Gastroesophageal sphincter (tissue), 3 donors: ENCODE measurements around the gene PMFBP1.

Source experiments
- EP300 ChIP-seq: sonication (generic); formaldehyde crosslinking; IDR thresholded peaks from one replicate; pipeline ENCODE4 v1.6.1; 2017; ENCODE audit warnings: antibody characterized with exemption, mild to moderate bottlenecking
- POLR2A ChIP-seq, 2 donors: fragments of 450-650 bp; IDR thresholded peaks; one replicate each; pipeline ENCODE4 v1.6.1; 2017; ENCODE audit warnings: antibody characterized with exemption in 2 of 2, mild to moderate bottlenecking in 2 of 2, moderate library complexity in 1 of 2
- TF ChIP-seq, protein P1 (sequence below), 4 experiments: fragments of 200-600 bp in 2 of 4; fragments of 450-650 bp in 2 of 4; sonication (generic) in 1 of 4; IDR thresholded peaks; one replicate each; pipeline ENCODE4 v1.5.1; 2017 to 2019; ENCODE audit warnings: antibody characterized with exemption in 4 of 4, mild to moderate bottlenecking in 2 of 4, moderate library complexity in 2 of 4

- TF ChIP-seq, protein P1, sequence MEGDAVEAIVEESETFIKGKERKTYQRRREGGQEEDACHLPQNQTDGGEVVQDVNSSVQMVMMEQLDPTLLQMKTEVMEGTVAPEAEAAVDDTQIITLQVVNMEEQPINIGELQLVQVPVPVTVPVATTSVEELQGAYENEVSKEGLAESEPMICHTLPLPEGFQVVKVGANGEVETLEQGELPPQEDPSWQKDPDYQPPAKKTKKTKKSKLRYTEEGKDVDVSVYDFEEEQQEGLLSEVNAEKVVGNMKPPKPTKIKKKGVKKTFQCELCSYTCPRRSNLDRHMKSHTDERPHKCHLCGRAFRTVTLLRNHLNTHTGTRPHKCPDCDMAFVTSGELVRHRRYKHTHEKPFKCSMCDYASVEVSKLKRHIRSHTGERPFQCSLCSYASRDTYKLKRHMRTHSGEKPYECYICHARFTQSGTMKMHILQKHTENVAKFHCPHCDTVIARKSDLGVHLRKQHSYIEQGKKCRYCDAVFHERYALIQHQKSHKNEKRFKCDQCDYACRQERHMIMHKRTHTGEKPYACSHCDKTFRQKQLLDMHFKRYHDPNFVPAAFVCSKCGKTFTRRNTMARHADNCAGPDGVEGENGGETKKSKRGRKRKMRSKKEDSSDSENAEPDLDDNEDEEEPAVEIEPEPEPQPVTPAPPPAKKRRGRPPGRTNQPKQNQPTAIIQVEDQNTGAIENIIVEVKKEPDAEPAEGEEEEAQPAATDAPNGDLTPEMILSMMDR (IDR thresholded peaks at IDR 0.05): no peak
- TF ChIP-seq POLR2A (IDR thresholded peaks at IDR 0.05) (no peak), EP300 (no peak)
These were observed 44.8 kb upstream of the PMFBP1 start for GRCh38 chr16:72216767-72217166.
